ENCODE measurements around the gene ARHGEF40. TPM values are rescaled to one million over a fixed set of nuclear protein-coding genes. Genes with fewer than 3 reads are reported as not detected.
A peak's percentile ranks its signal among the peaks of the same experiment; 100 is the strongest.

Gene ARHGEF40
- total RNA-seq, 1 donor from 2014 or later: 39.2 TPM

GRCh38 chr14:21093018-21093417 is 22.9 kb downstream of the ARHGEF40 start:
- TF ChIP-seq CTCF (IDR thresholded peaks at IDR 0.05): no peak
- Histone ChIP-seq H3K27me3 (no peaks in the 10 kb centered on the region), H3K36me3 (peaks cover 49% of the 10 kb centered on the region), H3K4me3 (no peak overlapping the region), H3K27ac (no peak overlapping the region), H3K9me3 (no peaks in the 10 kb centered on the region), H3K4me1 (peaks cover 15% of the 10 kb centered on the region)
- DNase-seq (no peak), ATAC-seq (no peak)
- intact Hi-C loops (cut with DNase I): loop anchor here (5.0 kb wide), 1 partner anchor 76 kb away; no protein-coding TSS in a partner anchor

- no peak for DNase-seq
- H3K9me3 ChIP-seq: no peaks in the 10 kb centered on the region
- no peak for ATAC-seq
- no peak for TF ChIP-seq CTCF (IDR thresholded peaks at IDR 0.05)
- intact Hi-C loops (cut with DNase I): loop anchor here (5.0 kb wide), 1 partner anchor 77 kb away; no protein-coding TSS in a partner anchor
- no peak overlapping the region for H3K4me3 ChIP-seq
- H3K36me3 ChIP-seq: peaks cover 39% of the 10 kb centered on the region
- H3K4me1 ChIP-seq: peaks cover 16% of the 10 kb centered on the region
- H3K27ac ChIP-seq: no peak overlapping the region
- no peaks in the 10 kb centered on the region for H3K27me3 ChIP-seq
These were observed 23.9 kb downstream of the ARHGEF40 start for GRCh38 chr14:21093769-21094681.

- Histone ChIP-seq H3K4me3 (no peak overlapping the region), H3K36me3 (peaks cover 24% of the 10 kb centered on the region), H3K27me3 (no peaks in the 10 kb centered on the region), H3K27ac (peak overlapping the region; percentile 17), H3K9me3 (no peaks in the 10 kb centered on the region), H3K4me1 (peaks cover 27% of the 10 kb centered on the region)
- TF ChIP-seq CTCF (IDR thresholded peaks at IDR 0.05): no peak
- intact Hi-C loops (cut with DNase I): no loop called here
- ATAC-seq (no peak), DNase-seq (no peak)
These were observed 25.5 kb downstream of the ARHGEF40 start for GRCh38 chr14:21095430-21096205.

- peaks cover 27% of the 10 kb centered on the region for H3K4me1 ChIP-seq
- peaks cover 16% of the 10 kb centered on the region for H3K36me3 ChIP-seq
- ATAC-seq: no peak
- TF ChIP-seq CTCF (IDR thresholded peaks at IDR 0.05): no peak
- intact Hi-C loops (cut with DNase I): no loop called here
- no peak for DNase-seq
- no peaks in the 10 kb centered on the region for H3K9me3 ChIP-seq
- no peaks in the 10 kb centered on the region for H3K27me3 ChIP-seq
- H3K4me3 ChIP-seq: no peak overlapping the region
- peak overlapping the region; percentile 17 for H3K27ac ChIP-seq
These were observed 26.3 kb downstream of the ARHGEF40 start for GRCh38 chr14:21096438-21096837.

DNA sequence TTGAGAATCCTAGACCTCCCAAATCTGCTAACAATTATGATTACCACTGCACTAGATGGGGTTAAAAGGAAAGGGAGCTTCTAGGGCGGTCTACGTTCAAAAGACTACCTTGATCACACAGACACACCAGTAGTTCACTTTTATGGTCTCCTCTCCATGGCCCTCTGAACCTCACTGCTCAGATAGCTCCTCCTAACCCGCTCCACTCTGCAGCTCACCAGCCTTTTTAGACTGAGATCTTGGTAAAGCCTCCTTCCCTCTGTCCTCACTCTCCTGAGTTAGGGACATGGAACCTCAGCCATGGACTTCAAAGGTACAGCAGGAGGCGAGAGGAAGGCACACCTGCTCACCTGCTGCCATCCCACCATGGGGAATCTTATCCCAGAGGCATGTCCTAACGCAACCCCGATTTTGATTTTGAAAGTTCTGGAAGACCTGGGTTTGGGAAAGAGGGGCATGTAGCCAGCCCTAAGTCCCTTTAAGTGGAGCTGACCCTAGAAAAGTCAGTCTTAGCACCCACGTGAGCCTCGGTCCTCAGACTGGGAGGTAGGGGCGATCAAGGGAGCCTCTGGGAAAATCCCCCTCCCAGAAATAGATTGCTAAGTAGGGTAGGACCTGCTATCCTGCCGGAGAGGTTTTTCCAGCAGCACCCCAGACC is 27.0 kb downstream of the ARHGEF40 start:
- peaks cover 27% of the 10 kb centered on the region for H3K4me1 ChIP-seq
- H3K9me3 ChIP-seq: no peaks in the 10 kb centered on the region
- no peak for ATAC-seq
- intact Hi-C loops (cut with DNase I): no loop called here
- peaks cover 9% of the 10 kb centered on the region for H3K36me3 ChIP-seq
- no peak for TF ChIP-seq CTCF (IDR thresholded peaks at IDR 0.05)
- H3K27ac ChIP-seq: peak overlapping the region; percentile 65
- H3K27me3 ChIP-seq: no peaks in the 10 kb centered on the region
- peak overlapping the region; percentile 51 for H3K4me3 ChIP-seq
- no peak for DNase-seq

All from upper lobe of right lung (tissue), 1 donor.